Right hindlimb (tissue), 1 donor: ENCODE results near the gene DDX49.
"Not testable (repeated sequence)": the region's sequence is repeated elsewhere in the genome, so short reads cannot be mapped to it uniquely, and the experiment has no call there.

ENCODE experiments used
- DNase-seq: peaks from one replicate; pipeline ENCODE4 v3.0.0-alpha.2; 2018

The DDX49 gene

DNA sequence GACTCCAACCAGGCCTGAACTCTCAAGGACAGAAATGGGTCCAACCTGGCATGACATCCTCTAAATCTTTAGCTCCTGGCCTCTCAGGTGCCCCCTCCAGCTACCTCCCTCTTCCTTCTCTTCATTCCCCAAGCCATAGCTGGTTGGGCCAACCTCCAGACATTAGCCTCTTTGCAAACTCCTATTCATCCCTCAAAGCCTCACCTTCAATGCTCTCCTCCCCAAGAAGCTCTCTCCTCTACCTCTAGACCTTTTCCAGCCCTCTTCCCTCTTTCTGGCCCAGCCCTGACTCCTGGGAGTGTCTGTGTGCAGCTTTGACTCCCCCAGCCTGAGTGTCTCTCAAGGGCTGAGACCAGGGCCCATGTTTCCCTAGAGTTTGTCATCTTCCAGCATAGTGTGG lies 26.8 kb downstream of the DDX49 start:
- no peak for DNase-seq

DNA sequence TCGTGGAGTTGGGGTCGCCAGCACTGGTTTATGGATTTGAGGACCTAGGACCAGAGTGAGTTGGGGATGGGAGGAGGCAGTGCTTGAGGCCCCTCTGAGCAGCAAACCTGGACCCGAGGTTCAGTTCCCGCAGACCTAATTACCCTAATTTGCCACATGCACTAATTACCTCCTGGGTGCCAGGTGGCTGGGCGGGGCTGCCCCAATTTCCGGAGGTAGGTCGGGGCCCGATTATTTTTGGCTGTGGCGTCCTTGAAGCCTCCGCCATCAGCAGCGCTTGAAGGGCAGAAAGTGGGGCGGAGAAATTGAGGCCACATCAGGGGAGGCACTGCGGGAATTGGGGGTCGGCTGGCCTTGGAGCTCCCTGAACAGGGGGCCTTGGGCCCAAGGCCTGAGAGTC lies 27.4 kb downstream of the DDX49 start:
- no peak for DNase-seq

DNA sequence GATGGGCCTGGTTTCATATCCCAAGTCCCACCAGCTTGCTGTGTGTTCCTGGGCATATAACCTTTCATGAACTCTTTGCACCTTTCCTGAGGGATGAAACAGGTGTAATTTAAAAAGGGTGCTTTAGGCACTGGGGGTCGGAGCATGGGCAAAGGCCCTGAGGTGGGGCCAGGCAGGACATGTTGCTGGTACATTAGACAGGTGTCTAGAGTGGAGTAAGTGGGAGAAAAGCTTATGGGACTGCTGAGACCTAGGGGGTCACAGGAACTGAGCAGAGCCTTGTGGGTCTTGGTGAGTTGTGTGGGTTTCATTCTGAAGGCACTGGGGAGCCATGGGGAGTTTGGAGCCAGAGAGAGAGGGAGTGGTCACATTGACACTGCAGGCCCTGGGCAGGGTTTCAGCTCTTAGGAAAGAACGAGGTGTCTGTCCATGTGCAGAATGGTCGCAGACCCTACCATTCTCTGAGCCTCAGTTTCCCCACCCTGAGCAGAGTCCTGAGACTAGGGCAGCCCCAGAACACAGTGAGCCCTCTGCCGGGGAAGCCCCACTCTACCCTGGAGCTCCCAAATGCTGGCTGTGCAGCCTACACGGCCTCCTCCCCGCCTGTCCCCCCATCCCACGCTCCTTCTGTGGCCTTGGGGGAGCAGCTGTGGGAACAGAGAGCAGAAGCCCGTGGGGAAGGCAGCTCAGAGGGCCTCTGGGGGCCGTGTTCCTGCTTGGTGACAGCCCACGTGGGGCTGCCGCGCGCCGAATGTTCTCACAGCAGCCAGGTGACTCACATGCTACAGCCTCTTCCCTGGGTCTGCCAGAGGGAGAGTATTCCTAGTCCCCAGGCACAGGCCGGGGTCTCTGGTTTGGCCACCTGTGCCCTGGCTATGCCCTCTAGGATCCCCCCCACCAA lies 28.8 kb downstream of the DDX49 start:
- no peak for DNase-seq

DNA sequence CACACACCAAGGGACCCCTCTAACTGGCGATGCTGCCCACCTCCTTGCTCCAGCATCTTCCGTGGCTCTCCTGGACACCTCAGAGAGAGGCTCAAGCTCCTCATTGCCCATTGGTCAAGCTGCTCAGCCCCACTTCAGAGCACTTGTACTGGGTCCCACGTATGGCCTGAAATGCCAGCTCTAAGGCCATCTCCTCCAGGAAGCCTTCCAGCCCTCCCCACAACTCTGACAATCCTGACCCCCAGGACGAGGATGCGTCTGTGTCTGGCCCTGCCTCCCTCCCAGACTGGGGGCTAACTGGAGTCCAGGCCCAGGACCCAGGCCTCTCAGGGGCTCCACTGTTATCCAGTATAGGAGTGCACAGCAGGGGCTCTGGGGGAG lies 29.5 kb downstream of the DDX49 start:
- no peak for DNase-seq

DNA sequence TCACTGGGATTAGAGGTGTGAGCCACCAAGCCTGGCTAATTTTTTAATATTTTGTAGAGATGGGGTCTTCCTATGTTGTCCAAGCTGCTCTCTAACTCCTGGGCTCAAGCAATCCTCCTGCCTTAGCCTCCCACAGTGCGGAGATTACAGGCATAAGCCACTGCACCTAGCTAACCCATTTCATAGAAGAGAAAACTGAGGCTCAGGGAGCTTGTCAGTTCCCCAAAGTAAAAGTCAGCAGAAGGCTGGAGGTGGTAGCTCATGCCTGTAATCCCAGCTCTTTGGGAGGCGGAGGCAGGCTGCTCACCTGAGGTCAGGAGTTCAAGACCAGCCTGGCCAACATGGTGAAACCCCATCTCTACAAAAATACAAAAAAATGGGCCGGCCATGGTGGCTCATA lies 30.3 kb downstream of the DDX49 start:
- DNase-seq, result no peak

DNA sequence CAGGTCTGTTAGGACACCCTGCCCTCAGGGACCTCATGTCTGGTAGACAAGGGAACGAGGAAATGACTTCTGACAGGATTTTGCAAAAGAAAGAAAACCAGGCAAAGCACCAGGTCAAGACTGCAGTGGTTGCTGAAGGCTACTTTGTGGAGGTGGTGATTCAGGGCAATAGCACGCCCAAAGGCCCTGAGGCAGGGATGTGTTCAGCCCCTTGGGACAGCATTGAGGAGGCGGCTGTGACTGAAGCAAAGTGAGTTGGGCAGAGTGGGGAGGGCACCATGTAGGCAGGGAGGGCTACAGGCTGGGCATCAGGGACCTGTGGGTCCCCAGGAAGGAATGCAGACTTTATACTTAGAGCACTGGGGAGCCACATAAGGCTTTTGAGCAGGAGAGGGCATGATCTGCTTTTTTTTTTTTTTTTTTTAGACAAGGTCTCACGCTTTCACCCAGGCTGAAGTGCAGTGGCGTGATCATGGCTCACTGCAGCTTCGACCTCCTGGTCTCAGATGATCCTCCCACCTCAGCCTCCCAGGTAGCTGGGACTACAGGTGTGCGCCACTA lies 32.3 kb downstream of the DDX49 start:
- DNase-seq, result no peak

DNA sequence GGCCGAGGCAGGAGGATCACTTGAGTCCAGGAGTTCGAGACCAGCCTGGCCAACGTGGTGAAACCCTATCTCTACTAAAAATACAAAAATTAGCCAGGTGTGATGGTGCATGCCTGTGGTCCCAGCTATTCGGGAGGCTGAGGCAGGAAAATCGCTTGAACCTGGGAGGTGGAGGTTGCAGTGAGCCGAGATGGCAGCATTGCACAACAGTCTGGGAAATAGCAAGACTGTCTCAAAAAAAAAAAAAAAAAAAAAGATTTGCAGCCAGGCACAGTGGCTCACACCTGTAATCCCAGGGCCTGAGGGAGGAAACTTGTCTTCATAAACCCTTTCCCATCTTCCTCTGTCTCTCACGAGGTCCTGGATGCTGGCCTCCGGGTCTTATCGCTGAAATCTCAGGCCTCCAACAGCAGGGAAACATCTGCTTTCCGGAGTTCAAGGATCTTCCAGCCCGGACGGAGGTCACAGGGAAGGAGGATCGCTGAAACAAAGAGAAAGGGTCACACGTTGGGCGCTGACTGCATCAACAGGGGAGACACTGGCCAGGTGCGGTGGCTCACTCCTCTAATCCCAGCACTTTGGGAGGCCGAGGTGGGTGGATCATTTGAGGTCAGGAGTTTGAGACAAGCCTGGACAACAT lies 33.0 kb downstream of the DDX49 start:
- DNase-seq, result not testable (repeated sequence)

DNA sequence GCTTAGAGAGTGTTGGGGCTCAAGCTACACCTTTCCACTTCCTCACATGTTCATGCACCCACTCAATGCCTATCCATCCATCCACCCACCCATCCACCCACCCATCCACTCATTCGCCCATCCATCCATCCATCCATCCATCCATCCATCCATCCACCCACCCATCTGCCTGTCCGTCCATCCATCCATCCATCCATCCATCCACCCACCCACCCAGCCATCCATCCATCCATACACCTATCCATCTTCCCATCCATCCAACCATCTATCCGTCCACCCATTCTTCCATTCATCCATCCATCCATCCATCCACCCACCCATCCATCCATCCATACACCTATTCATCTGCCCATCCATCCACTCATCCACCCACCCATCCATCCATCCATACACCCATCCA lies 34.6 kb downstream of the DDX49 start:
- DNase-seq, result no peak

DNA sequence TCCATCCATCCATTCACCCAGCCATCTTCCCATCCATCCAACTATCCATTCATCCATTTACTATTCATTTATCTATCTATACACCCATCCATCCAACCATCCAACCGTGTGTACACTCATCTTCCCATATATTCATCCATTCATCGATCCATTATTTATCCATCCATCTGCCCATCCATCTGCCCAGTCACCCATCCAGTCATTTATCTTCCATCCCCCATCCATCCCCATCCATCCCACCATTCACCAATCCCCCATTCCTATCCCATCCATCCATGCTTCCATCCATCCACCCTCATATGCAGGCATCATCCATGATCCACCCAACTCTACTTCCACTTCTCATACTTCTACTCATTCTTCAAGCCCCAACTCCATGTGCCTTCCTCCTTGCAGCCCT lies 35.5 kb downstream of the DDX49 start:
- DNase-seq, result no peak

DNA sequence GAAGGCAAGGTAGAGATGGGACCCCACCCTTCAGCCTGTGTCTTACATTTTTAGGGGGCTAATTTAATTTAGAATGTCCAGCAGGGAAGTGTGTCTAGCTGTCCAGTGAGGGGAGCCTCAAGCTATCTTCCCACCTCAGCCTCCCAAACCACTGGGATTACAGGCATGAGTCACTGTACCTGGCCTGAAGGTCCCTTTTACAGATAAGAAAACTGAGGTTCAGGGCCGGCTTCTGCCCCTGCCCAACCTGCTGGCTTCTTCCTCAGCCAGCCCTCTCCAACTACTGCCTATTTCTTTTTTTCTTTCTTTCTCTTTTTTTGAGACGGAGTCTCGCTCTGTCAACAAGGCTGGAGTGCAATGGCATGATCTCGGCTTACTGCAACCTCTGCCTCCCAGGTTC lies 40.9 kb downstream of the DDX49 start:
- no peak for DNase-seq

DNA sequence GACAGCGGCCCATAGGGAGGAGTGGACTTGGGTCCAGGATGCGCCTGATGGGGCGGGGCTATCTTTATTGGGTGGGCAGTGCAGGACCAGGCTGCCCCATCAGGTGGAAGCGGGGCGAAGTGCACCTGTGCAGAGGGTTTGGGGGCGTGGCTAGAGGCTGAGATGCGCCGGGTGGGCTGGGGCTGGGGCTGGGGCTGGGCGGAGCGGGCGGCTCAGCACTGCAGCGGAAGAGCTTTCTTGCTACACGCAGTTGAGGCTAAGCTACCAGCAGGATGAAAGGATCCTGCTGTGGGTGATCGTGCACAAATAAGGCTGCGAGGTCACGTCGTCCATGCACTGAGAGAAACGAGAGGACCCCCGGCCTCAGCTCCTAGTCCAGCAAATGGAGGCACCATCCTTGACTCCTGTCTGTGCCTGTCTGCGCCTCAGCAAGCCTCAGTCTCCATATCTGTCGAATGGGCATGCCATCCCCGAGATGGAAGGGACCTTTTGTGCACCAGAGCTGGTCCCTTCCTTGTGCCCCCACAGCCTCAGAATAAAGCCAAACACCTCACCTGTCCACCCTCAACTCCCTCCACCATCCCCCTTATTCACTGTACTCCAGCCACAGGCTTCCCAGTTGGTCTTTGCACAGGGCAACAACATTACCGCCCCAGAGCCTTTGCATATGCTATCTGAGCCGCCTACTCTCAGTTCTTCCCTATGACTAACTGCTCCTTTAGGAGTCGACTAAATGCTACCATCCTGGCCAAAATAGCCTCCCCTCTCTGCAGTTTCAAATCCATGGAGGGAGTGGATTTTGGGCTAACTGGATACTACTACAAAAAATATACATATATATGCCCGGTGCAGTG lies 42.5 kb downstream of the DDX49 start:
- no peak for DNase-seq

DNA sequence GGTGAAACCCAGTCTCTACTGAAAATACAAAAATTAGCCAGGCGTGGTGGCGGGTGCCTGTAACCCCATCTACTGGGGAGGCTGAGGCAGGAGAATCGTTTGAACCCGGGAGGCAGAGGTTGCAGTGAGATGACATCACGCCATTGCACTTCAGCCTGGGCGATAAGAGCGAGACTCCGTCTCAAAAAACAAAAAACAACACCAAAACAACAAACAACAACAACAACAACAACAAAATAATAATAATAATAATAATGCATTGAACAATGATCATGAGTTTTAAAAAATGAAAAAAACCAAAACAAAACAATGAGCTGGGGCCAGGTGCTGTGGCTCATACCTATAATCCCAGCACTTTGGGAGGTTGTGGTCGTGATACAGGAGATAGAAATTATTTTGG lies 44.6 kb downstream of the DDX49 start:
- DNase-seq, result no peak

DNA sequence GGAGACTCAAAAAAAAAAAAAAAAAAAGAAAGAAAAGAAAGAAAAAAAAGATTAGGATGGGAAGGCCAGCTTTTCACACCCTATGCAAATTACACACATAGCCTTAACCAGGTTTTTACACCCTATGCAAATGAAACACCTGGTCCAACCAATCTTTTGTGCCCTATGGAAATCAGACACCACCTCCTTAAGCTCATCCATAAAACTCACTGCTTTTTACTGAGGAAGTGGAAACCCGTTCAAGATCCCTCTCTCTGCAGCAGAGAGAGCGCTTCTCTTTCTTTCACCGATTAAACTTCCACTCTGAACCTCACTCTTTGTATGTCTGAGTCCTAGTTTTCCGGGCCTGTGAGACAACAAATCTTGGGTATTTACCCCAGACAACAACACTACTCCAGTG lies 46.8 kb downstream of the DDX49 start:
- DNase-seq, result no peak

DNA sequence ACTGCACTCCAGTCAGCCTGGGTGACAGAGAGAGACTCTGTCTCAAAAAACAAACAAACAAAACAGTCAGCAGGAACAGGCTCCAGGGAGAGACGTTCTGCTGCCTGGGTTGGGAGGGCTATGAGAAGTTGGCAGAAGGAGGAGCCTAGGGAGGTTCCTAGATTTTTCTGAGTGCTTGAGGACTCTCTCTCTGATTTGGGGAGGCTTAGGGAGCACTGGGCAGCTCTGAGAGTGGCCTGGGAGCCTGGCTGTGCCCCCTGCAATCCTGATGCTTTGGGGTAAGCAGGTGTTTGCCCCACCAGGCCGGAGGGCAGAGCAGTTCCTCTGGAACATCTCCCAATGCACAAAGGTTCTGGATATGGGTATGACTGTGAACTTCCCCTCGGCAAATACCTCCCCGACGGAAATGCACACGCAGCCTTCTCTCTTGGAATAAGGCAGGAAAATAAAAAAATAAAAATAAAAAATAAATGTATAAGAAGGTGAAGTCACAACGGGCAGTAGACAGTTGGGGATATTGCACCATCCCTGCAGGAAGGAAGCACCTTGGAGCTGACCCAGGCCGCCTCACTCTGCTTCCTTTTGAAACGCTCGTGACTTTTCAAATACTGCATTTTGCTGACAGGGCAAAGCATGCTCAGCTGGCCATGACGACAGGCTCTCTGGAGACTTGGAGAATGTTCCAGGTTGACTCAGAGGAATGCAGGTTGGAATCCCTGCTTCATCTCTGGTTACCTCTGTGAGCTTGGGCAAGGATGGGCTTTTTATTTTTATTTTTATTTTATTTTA lies 48.0 kb downstream of the DDX49 start:
- peak; percentile 52 for DNase-seq

DNA sequence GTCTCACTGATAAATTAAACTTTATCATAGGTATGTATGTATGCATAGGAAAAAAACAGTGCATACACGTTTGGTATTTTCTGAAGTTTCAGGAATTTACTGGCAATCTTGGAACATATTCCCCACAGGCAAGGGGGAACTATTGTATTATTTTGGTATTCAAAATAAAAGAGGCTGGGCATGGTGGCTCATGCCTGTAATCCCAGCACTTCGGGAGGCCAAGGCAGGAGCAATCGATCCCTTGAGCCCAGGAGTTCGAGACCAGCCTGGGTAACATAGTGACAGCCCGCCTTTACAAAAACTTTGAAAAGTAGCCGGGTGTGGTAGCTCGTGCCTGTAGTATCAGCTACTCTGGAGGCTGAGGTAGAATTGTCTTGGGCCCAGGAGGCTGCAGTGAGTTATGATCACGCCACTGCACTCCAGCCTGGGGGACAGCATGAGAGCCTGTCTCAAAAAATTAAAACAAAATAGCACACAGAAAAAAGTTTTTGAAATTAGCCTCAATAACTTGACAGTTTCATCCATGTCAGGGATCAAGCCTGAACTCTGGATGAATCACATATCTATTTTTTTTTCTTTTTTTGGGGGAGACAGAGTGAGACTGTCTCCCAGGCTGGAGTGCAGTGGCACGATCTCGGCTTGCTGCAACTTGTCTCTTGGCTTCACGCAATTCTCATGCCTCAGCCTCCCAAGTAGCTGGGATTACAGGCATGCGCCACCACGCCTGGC lies 50.6 kb downstream of the DDX49 start:
- no peak for DNase-seq

DNA sequence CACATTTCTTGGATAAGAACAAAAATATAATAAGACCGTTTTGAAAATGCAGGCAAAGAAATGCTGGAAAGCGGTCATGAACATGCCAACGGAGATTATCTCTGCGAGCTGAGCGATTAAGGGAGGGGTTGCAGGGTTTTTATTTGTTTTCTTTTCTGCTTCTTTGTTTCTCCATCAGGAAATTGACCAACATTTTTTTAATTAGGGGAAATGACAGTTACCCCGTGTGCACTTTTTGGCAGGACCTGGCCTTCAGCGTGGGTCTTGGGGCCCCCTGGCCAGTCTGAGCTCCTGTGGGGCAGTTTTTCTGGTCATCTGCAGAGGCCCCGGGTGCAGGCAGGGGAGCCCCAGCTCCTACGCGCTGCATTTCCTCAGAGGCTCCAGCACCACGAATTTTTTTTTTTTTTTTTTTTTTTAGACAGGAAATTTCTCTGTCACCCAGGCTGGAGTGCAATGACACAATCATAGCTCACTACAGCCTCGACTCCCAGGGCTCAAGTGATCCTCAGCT lies 52.8 kb downstream of the DDX49 start:
- DNase-seq, result no peak

DNA sequence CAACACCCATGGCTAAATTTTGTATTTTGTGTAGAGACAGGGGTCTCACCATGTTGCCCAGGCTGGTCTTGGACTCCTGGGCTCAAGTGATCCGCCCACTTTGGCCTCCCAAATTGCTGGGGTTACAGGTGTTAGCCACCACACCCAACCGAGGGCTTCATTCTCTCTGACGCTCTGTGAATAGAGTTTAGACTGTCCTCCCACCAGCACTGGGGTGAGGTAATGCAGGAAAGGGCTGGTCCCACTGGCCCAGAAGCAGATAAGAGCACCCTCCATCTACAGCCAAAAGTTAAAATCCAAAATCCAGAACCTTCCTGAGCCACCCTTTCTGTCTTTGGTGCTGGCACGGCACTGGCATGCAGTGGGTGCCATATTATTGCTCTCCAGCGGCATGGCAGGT lies 53.3 kb downstream of the DDX49 start:
- no peak for DNase-seq

DNA sequence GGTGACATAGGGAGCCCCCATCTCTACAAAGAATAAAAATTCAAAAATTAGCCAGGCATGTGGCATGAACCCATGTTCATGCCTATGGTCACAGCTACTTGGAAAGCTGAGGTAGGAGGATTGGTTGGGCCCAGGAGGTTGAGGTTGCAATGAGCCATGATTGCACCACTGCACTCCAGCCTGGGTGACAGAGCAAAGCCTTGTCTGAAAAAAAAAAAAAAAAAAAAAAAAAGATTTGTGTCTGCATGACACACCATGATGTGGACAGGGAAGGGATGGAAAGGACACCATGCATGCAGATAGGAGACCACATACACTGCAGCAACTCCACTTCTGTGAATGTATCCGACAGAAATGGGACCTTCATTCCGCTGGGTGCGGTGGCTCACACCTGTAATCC lies 55.5 kb downstream of the DDX49 start:
- no peak for DNase-seq

DNA sequence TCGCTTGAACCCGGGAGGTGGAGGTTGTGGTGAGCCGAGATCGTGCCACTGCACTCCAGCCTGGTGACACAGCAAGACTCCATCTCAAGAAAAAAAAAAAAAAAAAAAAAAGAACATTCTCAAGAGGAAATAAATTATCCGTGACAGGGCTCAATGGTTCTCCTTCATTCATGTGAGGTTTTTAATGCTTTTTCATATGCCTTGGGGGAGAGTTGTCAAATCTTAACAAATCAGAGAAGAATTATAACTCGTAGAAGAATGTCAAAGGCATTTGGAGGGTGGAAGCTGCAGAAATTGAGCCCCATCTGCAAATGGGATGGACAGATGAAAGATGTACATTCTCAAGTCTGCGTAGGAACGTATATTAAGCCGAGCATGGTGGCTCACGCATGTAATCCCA lies 56.4 kb downstream of the DDX49 start:
- DNase-seq, result no peak
